Sigmoid colon (tissue), 7 donors: ENCODE measurements around the gene GJC2. TPM values are rescaled to one million over a fixed set of nuclear protein-coding genes. Genes with fewer than 3 reads are reported as not detected.

Source experiments
- DNase-seq: peaks from one replicate; pipeline ENCODE4 v3.0.0-alpha.2; 2019
- H3K27ac ChIP-seq, 4 donors: fragments of 200-600 bp; sonication (generic); one replicate each; pipeline ENCODE4 v1.5.1; 2016 to 2019; ENCODE audit warnings: mild to moderate bottlenecking in 1 of 4
- H3K27me3 ChIP-seq, 3 donors: fragments of 200-600 bp; sonication (generic); one replicate each; pipeline ENCODE4 v1.5.1; 2019; ENCODE audit warnings: mild to moderate bottlenecking in 1 of 3
- H3K36me3 ChIP-seq, 4 donors: fragments of 200-600 bp; sonication (generic); one replicate each; pipeline ENCODE4 v1.5.1; 2016 to 2019
- H3K4me1 ChIP-seq, 4 donors: fragments of 200-600 bp; sonication (generic); one replicate each; pipeline ENCODE4 v1.5.1; 2017 to 2019
- H3K4me3 ChIP-seq, 4 donors: fragments of 200-600 bp; sonication (generic); one replicate each; pipeline ENCODE4 v1.5.1; 2017 to 2019; ENCODE audit warnings: mild to moderate bottlenecking in 2 of 4, moderate library complexity in 1 of 4
- H3K9me3 ChIP-seq, 4 donors: fragments of 200-600 bp in 3 of 4; sonication (generic) in 3 of 4; one replicate each; pipeline versions ENCODE4 v1.5.1 to v1.6.1; 2013 to 2019
- EP300 ChIP-seq, 4 donors: sonication (generic); formaldehyde crosslinking; IDR thresholded peaks; one replicate each; pipeline ENCODE4 v1.6.1; 2017; ENCODE audit warnings: antibody characterized with exemption in 4 of 4
- POLR2A ChIP-seq, 2 donors: fragments of 450-650 bp; IDR thresholded peaks; one replicate each; pipeline ENCODE4 v1.6.1; 2016; ENCODE audit warnings: antibody characterized with exemption in 2 of 2, mild to moderate bottlenecking in 2 of 2, moderate library complexity in 2 of 2
- POLR2AphosphoS5 ChIP-seq, 4 donors: sonication (generic); formaldehyde crosslinking; IDR thresholded peaks; one replicate each; pipeline ENCODE4 v1.6.1; 2017; ENCODE audit warnings: antibody characterized with exemption in 4 of 4
- WGBS, 2 donors: extraction: QIAGEN DNeasy Blood & Tissue Kit; methylation state at CpG; one replicate each; pipeline ENCODE4 v1.1.7; 2013; 5-methylcytosine and 5-hydroxymethylcytosine counted together
- intact Hi-C: fragments of 100-400 bp; cut with DNase I; formaldehyde crosslinking; loops from one replicate; pipeline ENCODE4 v1.15.1; 2023
- polyA plus RNA-seq, 3 donors: library from polyadenylated mRNA; stranded (reverse); fragments of 200-250 nt; gene quantifications; one replicate each; pipeline ENCODE4 v1.2.3, GENCODE V29; 2013
- total RNA-seq, 4 donors: library from RNA; depleted of rRNA; stranded (reverse); fragments of >200 nt; gene quantifications; one replicate each; pipeline ENCODE4 v1.1.0, GENCODE V29; 2016
- TF ChIP-seq, protein P1 (sequence below), 4 experiments: fragments of 450-650 bp in 3 of 4; fragments of 200-600 bp in 1 of 4; IDR thresholded peaks; one replicate each; pipeline ENCODE4 v1.5.1; 2016 to 2019; ENCODE audit warnings: antibody characterized with exemption in 4 of 4, mild to moderate bottlenecking in 3 of 4, moderate library complexity in 2 of 4
- donor health status: healthy with polysubstance abuse.
- donor health status: Bipolar disorder and iron deficiency.
- donor health status: healthy.

The GJC2 gene
- total and polyA plus RNA-seq, 7 donors = 0.60 to 6.4 (median 4.3) TPM; not detected in 1

GRCh38 chr1:228120857-228121489, 28.8 kb upstream of the GJC2 start:
- no peaks in the 10 kb centered on the region for H3K36me3 ChIP-seq
- no peak overlapping the region for H3K27ac ChIP-seq
- H3K4me3 ChIP-seq = no peak overlapping the region
- H3K9me3 ChIP-seq = no peaks in the 10 kb centered on the region
- intact Hi-C loops = no loop called here
- no peaks in the 10 kb centered on the region for H3K27me3 ChIP-seq
- no peak for DNase-seq
- no peaks in the 10 kb centered on the region for H3K4me1 ChIP-seq
- TF ChIP-seq EP300 (IDR thresholded peaks at IDR 0.05) = no peak
- TF ChIP-seq, protein P1, sequence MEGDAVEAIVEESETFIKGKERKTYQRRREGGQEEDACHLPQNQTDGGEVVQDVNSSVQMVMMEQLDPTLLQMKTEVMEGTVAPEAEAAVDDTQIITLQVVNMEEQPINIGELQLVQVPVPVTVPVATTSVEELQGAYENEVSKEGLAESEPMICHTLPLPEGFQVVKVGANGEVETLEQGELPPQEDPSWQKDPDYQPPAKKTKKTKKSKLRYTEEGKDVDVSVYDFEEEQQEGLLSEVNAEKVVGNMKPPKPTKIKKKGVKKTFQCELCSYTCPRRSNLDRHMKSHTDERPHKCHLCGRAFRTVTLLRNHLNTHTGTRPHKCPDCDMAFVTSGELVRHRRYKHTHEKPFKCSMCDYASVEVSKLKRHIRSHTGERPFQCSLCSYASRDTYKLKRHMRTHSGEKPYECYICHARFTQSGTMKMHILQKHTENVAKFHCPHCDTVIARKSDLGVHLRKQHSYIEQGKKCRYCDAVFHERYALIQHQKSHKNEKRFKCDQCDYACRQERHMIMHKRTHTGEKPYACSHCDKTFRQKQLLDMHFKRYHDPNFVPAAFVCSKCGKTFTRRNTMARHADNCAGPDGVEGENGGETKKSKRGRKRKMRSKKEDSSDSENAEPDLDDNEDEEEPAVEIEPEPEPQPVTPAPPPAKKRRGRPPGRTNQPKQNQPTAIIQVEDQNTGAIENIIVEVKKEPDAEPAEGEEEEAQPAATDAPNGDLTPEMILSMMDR (IDR thresholded peaks at IDR 0.05) = no peak
- TF ChIP-seq POLR2AphosphoS5 (IDR thresholded peaks at IDR 0.05) = no peak
- TF ChIP-seq POLR2A (IDR thresholded peaks at IDR 0.05) = no peak
- 62 to 76% methylated on average over 5 of the region's 5 CpGs for WGBS, 2 donors

DNA sequence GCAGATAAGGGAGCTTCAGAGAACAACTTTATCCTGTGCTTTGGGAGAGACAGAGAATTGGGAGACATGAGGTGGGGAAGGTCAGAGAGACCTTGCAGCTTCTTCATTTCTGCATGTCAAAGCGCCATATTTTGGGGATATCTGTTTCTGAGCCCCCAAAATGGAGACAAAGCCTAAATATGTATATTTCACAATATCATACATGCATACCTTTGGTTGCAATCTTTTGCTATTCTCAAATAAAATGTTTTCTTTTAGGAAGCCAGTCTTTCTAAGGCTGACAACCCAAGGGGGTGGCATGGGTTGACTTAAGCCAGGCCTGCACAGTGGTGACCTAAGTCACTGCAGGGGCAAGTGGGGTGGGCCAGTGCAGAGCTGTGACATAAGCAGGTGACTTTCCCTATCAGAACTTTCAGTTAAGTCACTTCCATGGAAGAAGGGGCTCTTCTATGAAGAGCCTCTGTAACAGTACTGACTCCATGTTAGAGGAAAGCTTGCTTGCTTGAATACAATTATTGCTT, 26.7 kb upstream of the GJC2 start:
- Histone ChIP-seq H3K4me3 (no peak overlapping the region), H3K27ac (no peak overlapping the region), H3K9me3 (no peaks in the 10 kb centered on the region), H3K36me3 (no peaks in the 10 kb centered on the region), H3K27me3 (peaks cover 0 to 6% (median 0%) of the 10 kb centered on the region in 3 donors), H3K4me1 (no peaks in the 10 kb centered on the region)
- intact Hi-C loops = no loop called here
- TF ChIP-seq POLR2AphosphoS5 (IDR thresholded peaks at IDR 0.05) (no peak), EP300 (IDR thresholded peaks at IDR 0.05) (no peak), POLR2A (IDR thresholded peaks at IDR 0.05) (no peak)
- TF ChIP-seq, protein P1 (IDR thresholded peaks at IDR 0.05) = no peak
- DNase-seq = no peak
- 83 to 86% methylated on average over 1 of the region's 1 CpG for WGBS, 2 donors

DNA sequence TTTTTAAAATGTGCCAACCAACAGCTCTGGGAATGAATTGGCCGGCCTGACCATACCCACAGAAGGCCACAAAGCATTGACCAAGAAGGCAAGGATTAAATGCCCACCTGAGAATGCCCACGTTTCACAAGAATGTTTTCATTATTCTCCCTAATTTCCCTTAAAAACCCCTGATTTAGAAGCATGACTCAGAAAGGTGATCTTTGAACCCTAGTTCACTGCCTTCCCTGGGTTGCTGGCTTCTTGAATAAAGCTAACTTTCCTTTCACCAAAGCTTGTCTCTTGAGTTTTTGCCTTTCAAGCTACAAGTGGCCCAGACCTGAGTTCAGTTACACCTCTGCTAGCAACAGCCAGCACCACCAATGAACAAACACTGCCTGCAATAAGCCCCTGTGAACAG, 26.2 kb upstream of the GJC2 start:
- no peak for TF ChIP-seq EP300 (IDR thresholded peaks at IDR 0.05)
- TF ChIP-seq POLR2A (IDR thresholded peaks at IDR 0.05) = no peak
- no peak for TF ChIP-seq POLR2AphosphoS5 (IDR thresholded peaks at IDR 0.05)
- TF ChIP-seq, protein P1 (IDR thresholded peaks at IDR 0.05) = no peak
- no peaks in the 10 kb centered on the region for H3K4me1 ChIP-seq
- H3K27me3 ChIP-seq = peaks cover 0 to 11% (median 0%) of the 10 kb centered on the region in 3 donors
- no peak overlapping the region for H3K4me3 ChIP-seq
- DNase-seq = no peak
- WGBS, 2 donors = 61 to 79% methylated on average over 2 of the region's 2 CpGs
- no peaks in the 10 kb centered on the region for H3K9me3 ChIP-seq
- intact Hi-C loops = no loop called here
- H3K36me3 ChIP-seq = no peaks in the 10 kb centered on the region
- no peak overlapping the region for H3K27ac ChIP-seq

DNA sequence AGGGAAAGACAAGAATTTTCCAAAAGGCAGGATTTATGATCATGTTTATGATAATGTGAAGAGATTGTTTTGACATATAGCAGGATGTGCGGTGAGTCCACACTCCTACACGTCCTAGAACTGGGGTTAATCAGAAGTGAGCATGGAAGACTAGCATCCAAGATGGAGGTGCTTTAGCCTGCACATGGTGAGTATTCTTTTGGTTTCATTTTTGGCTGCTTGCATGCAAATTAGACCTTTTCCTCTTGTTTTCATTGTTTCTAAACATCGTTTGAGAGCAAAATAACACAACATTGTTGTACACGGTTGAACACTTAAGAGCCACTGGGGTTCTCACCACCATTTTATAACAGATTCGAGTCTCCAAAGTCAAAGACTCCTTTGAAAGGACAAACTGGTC, 24.5 kb upstream of the GJC2 start:
- Histone ChIP-seq H3K36me3 (no peaks in the 10 kb centered on the region), H3K9me3 (no peaks in the 10 kb centered on the region), H3K27me3 (peaks cover 0 to 26% (median 0%) of the 10 kb centered on the region in 3 donors), H3K4me1 (no peaks in the 10 kb centered on the region), H3K27ac (no peak overlapping the region), H3K4me3 (no peak overlapping the region)
- WGBS, 2 donors = 76 to 77% methylated on average over 5 of the region's 5 CpGs
- no peak for DNase-seq
- no peak for TF ChIP-seq POLR2AphosphoS5 (IDR thresholded peaks at IDR 0.05)
- TF ChIP-seq, protein P1 (IDR thresholded peaks at IDR 0.05) = no peak
- no peak for TF ChIP-seq EP300 (IDR thresholded peaks at IDR 0.05)
- no peak for TF ChIP-seq POLR2A (IDR thresholded peaks at IDR 0.05)
- intact Hi-C loops = no loop called here
